GM23338 (cell line): ENCODE results near the gene ZNF638. TPM values are rescaled to one million over a fixed set of nuclear protein-coding genes. Genes with fewer than 3 reads are reported as not detected.

Source experiments
- ATAC-seq: fragments of 200-7000 bp; cut with Tn5 transposase; 3 replicates; pipeline ENCODE4 v1.9.1; 2020
- DNase-seq: peaks from one replicate; pipeline ENCODE4 v3.0.0-alpha.2; 2015; ENCODE audit warnings: low spot score
- H2AFZ ChIP-seq: fragments of 200-600 bp; sonication (generic); 2 replicates; pipeline ENCODE4 v1.8.0; 2016; ENCODE audit warnings: antibody characterized with exemption, mild to moderate bottlenecking, moderate library complexity
- H3F3A ChIP-seq: fragments of 200-600 bp; sonication (generic); replicated peaks from 2 replicates; pipeline ENCODE4 v1.8.0; 2017; ENCODE audit warnings: antibody characterized with exemption, mixed run types, low read depth
- H3K27ac ChIP-seq: fragments of 200-600 bp; sonication (generic); 2 replicates; pipeline ENCODE4 v1.6.1; 2016; ENCODE audit warnings: low read depth
- H3K27me3 ChIP-seq: fragments of 200-600 bp; sonication (generic); 2 replicates; pipeline ENCODE4 v1.8.0; 2016; ENCODE audit warnings: mild to moderate bottlenecking, mixed run types, moderate library complexity; ENCODE audit not compliant: insufficient read depth
- H3K36me3 ChIP-seq: fragments of 200-600 bp; sonication (generic); 2 replicates; pipeline ENCODE4 v1.8.0; 2016; ENCODE audit warnings: mild to moderate bottlenecking; ENCODE audit not compliant: insufficient read depth
- H3K4me1 ChIP-seq: fragments of 200-600 bp; sonication (generic); 2 replicates; pipeline ENCODE4 v1.8.0; 2016; ENCODE audit warnings: mild to moderate bottlenecking, moderate library complexity; ENCODE audit not compliant: insufficient read depth
- H3K4me2 ChIP-seq: fragments of 200-600 bp; sonication (generic); 2 replicates; pipeline ENCODE4 v1.7.1; 2017; ENCODE audit warnings: mixed run types
- H3K4me3 ChIP-seq: fragments of 200-600 bp; sonication (generic); 2 replicates; pipeline ENCODE4 v1.6.1; 2016; ENCODE audit warnings: mixed run types
- H3K79me2 ChIP-seq: fragments of 200-600 bp; sonication (generic); replicated peaks from 2 replicates; pipeline ENCODE4 v1.8.0; 2017; ENCODE audit warnings: mild to moderate bottlenecking; ENCODE audit not compliant: insufficient read depth
- H3K9me2 ChIP-seq: fragments of 200-600 bp; sonication (generic); 2 replicates; pipeline ENCODE4 v1.8.0; 2017; ENCODE audit not compliant: insufficient read depth
- H4K20me1 ChIP-seq: fragments of 200-600 bp; sonication (generic); replicated peaks from 2 replicates; pipeline ENCODE4 v1.8.0; 2017; ENCODE audit warnings: mild to moderate bottlenecking; ENCODE audit not compliant: insufficient read depth
- H3K27ac Mint-ChIP-seq: 2 replicates; pipeline ENCODE4 v1.8.0; 2020; ENCODE audit warnings: inconsistent platforms, mild to moderate bottlenecking, moderate library complexity, mixed read lengths
- H3K27me3 Mint-ChIP-seq: 3 replicates; pipeline ENCODE4 v1.8.0; 2022; ENCODE audit warnings: low read depth, mild to moderate bottlenecking, moderate library complexity, mixed read lengths, inconsistent platforms; ENCODE audit not compliant: insufficient read depth, poor library complexity
- H3K36me3 Mint-ChIP-seq: 3 replicates; pipeline ENCODE4 v1.8.0; 2021; ENCODE audit warnings: low read depth, mild to moderate bottlenecking, inconsistent platforms, moderate library complexity, mixed read lengths
- H3K4me1 Mint-ChIP-seq: 3 replicates; pipeline ENCODE4 v1.8.0; 2020; ENCODE audit warnings: mild to moderate bottlenecking, inconsistent platforms, mixed read lengths
- H3K4me3 Mint-ChIP-seq: 3 replicates; pipeline ENCODE4 v1.8.0; 2021; ENCODE audit warnings: moderate library complexity, mild to moderate bottlenecking, inconsistent platforms, mixed read lengths
- H3K9me3 Mint-ChIP-seq: 3 replicates; pipeline ENCODE4 v1.8.0; 2020; ENCODE audit warnings: moderate library complexity, mild to moderate bottlenecking, inconsistent platforms, mixed read lengths
- EZH2 ChIP-seq: fragments of 200-600 bp; sonication (generic); IDR thresholded peaks from one replicate; pipeline ENCODE4 v1.8.0; 2017; ENCODE audit warnings: antibody characterized with exemption, mild to moderate bottlenecking, low read depth; ENCODE audit not compliant: unreplicated experiment
- REST ChIP-seq: IDR thresholded peaks from one replicate; pipeline ENCODE4 v1.6.1; 2018; ENCODE audit warnings: antibody characterized with exemption; ENCODE audit not compliant: unreplicated experiment
- STAT1 ChIP-seq: IDR thresholded peaks from one replicate; pipeline ENCODE4 v1.6.1; 2016; ENCODE audit warnings: antibody characterized with exemption; ENCODE audit not compliant: unreplicated experiment
- ZNF114 ChIP-seq: fragments of 250-450 bp; sonication (Bioruptor Pico); IDR thresholded peaks from 2 replicates; pipeline ENCODE4 v1.5.0; 2020; ENCODE audit warnings: mild to moderate bottlenecking, moderate library complexity
- ZNF331 ChIP-seq: fragments of 250-450 bp; sonication (Bioruptor Pico); IDR thresholded peaks from 2 replicates; pipeline ENCODE4 v1.5.0; 2020; ENCODE audit warnings: low read depth, mild to moderate bottlenecking, moderate library complexity
- ZNF462 ChIP-seq: fragments of 250-450 bp; sonication (Bioruptor Pico); IDR thresholded peaks from 2 replicates; pipeline ENCODE4 v1.5.0; 2020; ENCODE audit warnings: mild to moderate bottlenecking, moderate library complexity
- polyA plus RNA-seq: library from polyadenylated mRNA; unstranded; fragments of >200 nt; fragmentation: Nextera tagmentation; extraction: Ambion mirVana; gene quantifications from 2 replicates; pipeline ENCODE4 v1.2.1, GENCODE V29; 2016
- total RNA-seq: library from RNA; depleted of rRNA; stranded (reverse); fragments of >200 nt; shearing (Covaris generic); gene quantifications from 2 replicates; pipeline ENCODE4 v1.2.3, GENCODE V29; 2014
- TF ChIP-seq, protein P1 (sequence below), 2 experiments: fragments of 200-600 bp in 1 of 2; sonication (generic) in 1 of 2; conservative IDR thresholded peaks; 2 replicates each; pipeline versions ENCODE4 v1.5.1 to v1.6.1; 2016 to 2017; ENCODE audit warnings: antibody characterized with exemption in 2 of 2, low read depth in 2 of 2, mild to moderate bottlenecking in 2 of 2, moderate library complexity in 1 of 2

The ZNF638 gene
- total and polyA plus RNA-seq, 2 experiments from 2014 or later = 185 to 190 TPM

GRCh38 chr2:71474744-71475397 lies 143.3 kb downstream of the ZNF638 start:
- Histone ChIP-seq H3K27ac (no peak overlapping the region), H3K9me2 (no peaks in the 10 kb centered on the region), H3K36me3 (no peaks in the 10 kb centered on the region), H3K4me1 (no peaks in the 10 kb centered on the region), H3F3A (no peaks in the 10 kb centered on the region), H3K27me3 (no peaks in the 10 kb centered on the region), H3K4me3 (no peak overlapping the region), H4K20me1 (no peaks in the 10 kb centered on the region; the same call in 1 of the 2 replicates), H3K79me2 (no peaks in the 10 kb centered on the region), H2AFZ (no peak overlapping the region), H3K4me2 (no peak overlapping the region)
- DNase-seq = no peak
- no peak for ATAC-seq
- peaks cover 6% of the 10 kb centered on the region for H3K27me3 Mint-ChIP-seq
- peaks cover 18% of the 10 kb centered on the region for H3K4me1 Mint-ChIP-seq
- H3K4me3 Mint-ChIP-seq = no peak overlapping the region
- H3K27ac Mint-ChIP-seq = no peak overlapping the region
- 0 out of 3 replicates have a peak, but pooled peaks cover 3% of the 10 kb centered on the region for H3K9me3 Mint-ChIP-seq
- peaks cover 3% of the 10 kb centered on the region; the same call in 2 of the 3 replicates for H3K36me3 Mint-ChIP-seq
- TF ChIP-seq EZH2 = no peak
- TF ChIP-seq, protein P1, sequence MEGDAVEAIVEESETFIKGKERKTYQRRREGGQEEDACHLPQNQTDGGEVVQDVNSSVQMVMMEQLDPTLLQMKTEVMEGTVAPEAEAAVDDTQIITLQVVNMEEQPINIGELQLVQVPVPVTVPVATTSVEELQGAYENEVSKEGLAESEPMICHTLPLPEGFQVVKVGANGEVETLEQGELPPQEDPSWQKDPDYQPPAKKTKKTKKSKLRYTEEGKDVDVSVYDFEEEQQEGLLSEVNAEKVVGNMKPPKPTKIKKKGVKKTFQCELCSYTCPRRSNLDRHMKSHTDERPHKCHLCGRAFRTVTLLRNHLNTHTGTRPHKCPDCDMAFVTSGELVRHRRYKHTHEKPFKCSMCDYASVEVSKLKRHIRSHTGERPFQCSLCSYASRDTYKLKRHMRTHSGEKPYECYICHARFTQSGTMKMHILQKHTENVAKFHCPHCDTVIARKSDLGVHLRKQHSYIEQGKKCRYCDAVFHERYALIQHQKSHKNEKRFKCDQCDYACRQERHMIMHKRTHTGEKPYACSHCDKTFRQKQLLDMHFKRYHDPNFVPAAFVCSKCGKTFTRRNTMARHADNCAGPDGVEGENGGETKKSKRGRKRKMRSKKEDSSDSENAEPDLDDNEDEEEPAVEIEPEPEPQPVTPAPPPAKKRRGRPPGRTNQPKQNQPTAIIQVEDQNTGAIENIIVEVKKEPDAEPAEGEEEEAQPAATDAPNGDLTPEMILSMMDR (conservative IDR thresholded peaks at IDR 0.05; ENCODE audit: low read depth in 2 of 2) = no peak
- TF ChIP-seq ZNF331 (CRISPR knock-in tag) = no peak
- no peak for TF ChIP-seq STAT1
- no peak for TF ChIP-seq REST
- no peak for TF ChIP-seq ZNF462 (CRISPR knock-in tag)
- no peak for TF ChIP-seq ZNF114 (CRISPR knock-in tag)
